NCI-H524 (cell line): ENCODE measurements around the gene KCMF1.

ENCODE experiments used
- DNase-seq, 2 experiments: peaks; one replicate each; lab custom pipeline; 2025; lab: John Stamatoyannopoulos, UW

The KCMF1 gene

GRCh38 chr2:84980263-84980983 is 9.5 kb downstream of the KCMF1 start:
- DNase-seq: no peak

GRCh38 chr2:84986018-84986417 is 15.1 kb downstream of the KCMF1 start:
- no peak for DNase-seq

- DNase-seq: no peak
These were observed 18.5 kb downstream of the KCMF1 start for GRCh38 chr2:84989422-84989821.

GRCh38 chr2:84989927-84990326 is 19.0 kb downstream of the KCMF1 start:
- DNase-seq: no peak

- DNase-seq: no peak
These were observed 20.6 kb downstream of the KCMF1 start for GRCh38 chr2:84991404-84992160.

- DNase-seq: no peak
These were observed 24.9 kb downstream of the KCMF1 start for GRCh38 chr2:84995826-84996225.

GRCh38 chr2:84996909-84997308 is 25.9 kb downstream of the KCMF1 start:
- DNase-seq: no peak

GRCh38 chr2:84999553-84999955 is 28.6 kb downstream of the KCMF1 start:
- no peak for DNase-seq

- no peak for DNase-seq
These were observed 30.6 kb downstream of the KCMF1 start for GRCh38 chr2:85001595-85001994.

- no peak for DNase-seq
These were observed 31.6 kb downstream of the KCMF1 start for GRCh38 chr2:85002534-85002933.

GRCh38 chr2:85008252-85008651 is 37.3 kb downstream of the KCMF1 start:
- no peak for DNase-seq

GRCh38 chr2:85009019-85009618 is 38.2 kb downstream of the KCMF1 start:
- no peak for DNase-seq

GRCh38 chr2:85010404-85010803 is 39.4 kb downstream of the KCMF1 start:
- no peak for DNase-seq

- no peak for DNase-seq
These were observed 40.1 kb downstream of the KCMF1 start for GRCh38 chr2:85011098-85011497.

GRCh38 chr2:85011747-85012146 is 40.8 kb downstream of the KCMF1 start:
- peak in 1 of 2 experiments; percentile 5 for DNase-seq

GRCh38 chr2:85012431-85012830 is 41.5 kb downstream of the KCMF1 start:
- no peak for DNase-seq

GRCh38 chr2:85012855-85013254 is 41.9 kb downstream of the KCMF1 start:
- no peak for DNase-seq

GRCh38 chr2:85015653-85016360 is 44.8 kb downstream of the KCMF1 start:
- DNase-seq: no peak

- DNase-seq: no peak
These were observed 45.5 kb downstream of the KCMF1 start for GRCh38 chr2:85016446-85016845.

GRCh38 chr2:85017411-85018048 is 46.6 kb downstream of the KCMF1 start:
- no peak for DNase-seq

GRCh38 chr2:85018049-85018447 is 47.1 kb downstream of the KCMF1 start:
- no peak for DNase-seq

- DNase-seq: no peak
These were observed 48.2 kb downstream of the KCMF1 start for GRCh38 chr2:85019121-85019520.
